K562 (cell line): ENCODE results near the gene RNFT2. TPM values are rescaled to one million over a fixed set of nuclear protein-coding genes. Genes with fewer than 3 reads are reported as not detected.

Experiments
- CBFA2T3 ChIP-seq: fragments of 450-650 bp; IDR thresholded peaks from 2 replicates; pipeline ENCODE4 v1.6.1; 2017
- CC2D1A ChIP-seq: fragments of 450-650 bp; IDR thresholded peaks from 2 replicates; pipeline ENCODE4 v1.6.1; 2017; ENCODE audit warnings: mild to moderate bottlenecking
- CCAR2 ChIP-seq: fragments of 200-400 bp; formaldehyde crosslinking; IDR thresholded peaks from 2 replicates; pipeline ENCODE4 v1.6.1; 2017; ENCODE audit warnings: mild to moderate bottlenecking, low read depth, low read length
- EP400 ChIP-seq: fragments of 450-650 bp; IDR thresholded peaks from 2 replicates; pipeline ENCODE4 v1.6.1; 2017; ENCODE audit warnings: antibody characterized with exemption, mild to moderate bottlenecking, moderate library complexity
- ERF ChIP-seq: fragments of 450-650 bp; formaldehyde crosslinking; IDR thresholded peaks from 2 replicates; pipeline ENCODE4 v1.4.0; 2020; ENCODE audit warnings: mild to moderate bottlenecking, mixed read lengths
- ETV1 ChIP-seq: fragments of 450-650 bp; conservative IDR thresholded peaks from 2 replicates; pipeline ENCODE4 v1.6.1; 2016; ENCODE audit warnings: missing genetic modification characterization, control low read depth, low read depth, missing compliant biosample characterization
- MEF2D ChIP-seq: conservative IDR thresholded peaks from 2 replicates; pipeline ENCODE4 v1.6.1; 2016; ENCODE audit warnings: low read depth, missing genetic modification characterization, missing compliant biosample characterization
- PCBP1 ChIP-seq: fragments of 200-400 bp; formaldehyde crosslinking; IDR thresholded peaks from 2 replicates; pipeline ENCODE4 v1.6.1; 2018; ENCODE audit warnings: mild to moderate bottlenecking, low read depth, low read length; ENCODE audit not compliant: poor library complexity, severe bottlenecking
- POLR2A ChIP-seq: fragments of 450-650 bp; conservative IDR thresholded peaks from 2 replicates; pipeline ENCODE4 v1.6.1; 2016
- POLR2B ChIP-seq: fragments of 450-650 bp; IDR thresholded peaks from 2 replicates; pipeline ENCODE4 v1.6.1; 2018; ENCODE audit warnings: low read depth; ENCODE audit not compliant: partially characterized antibody
- POLR3A ChIP-seq: IDR thresholded peaks from 2 replicates; pipeline ENCODE4 v1.6.1; 2011; ENCODE audit warnings: borderline replicate concordance, mild to moderate bottlenecking, moderate library complexity; ENCODE audit not compliant: insufficient read length, insufficient read depth; ENCODE audit errors: extremely low read depth
- RBM34 ChIP-seq: fragments of 200-400 bp; formaldehyde crosslinking; IDR thresholded peaks from 2 replicates; pipeline ENCODE4 v1.6.1; 2018; ENCODE audit warnings: low read length, borderline replicate concordance; ENCODE audit not compliant: insufficient read depth
- SETDB1 ChIP-seq: IDR thresholded peaks from one replicate; pipeline ENCODE4 v1.6.1; 2012; ENCODE audit warnings: low read length, control low read depth, inconsistent platforms
- TCF3 ChIP-seq: sonication (generic); formaldehyde crosslinking; IDR thresholded peaks from 2 replicates; pipeline ENCODE4 v1.4.0; 2020; ENCODE audit warnings: mild to moderate bottlenecking, missing genetic modification reagents
- ZNF146 ChIP-seq: IDR thresholded peaks from one replicate; pipeline ENCODE4 v1.6.1; 2018; ENCODE audit warnings: missing compliant biosample characterization; ENCODE audit not compliant: unreplicated experiment
- ZNF197 ChIP-seq: fragments of 200-800 bp; sonication (Bioruptor generic); IDR thresholded peaks from 2 replicates; pipeline ENCODE4 v1.6.1; 2016; ENCODE audit warnings: low read depth, missing genetic modification characterization, missing compliant biosample characterization
- ZNF24 ChIP-seq: fragments of 450-650 bp; IDR thresholded peaks from 2 replicates; pipeline ENCODE4 v1.6.1; 2016
- ZNF436 ChIP-seq: fragments of 250-450, 450-650 bp; sonication (Bioruptor Pico); formaldehyde crosslinking; IDR thresholded peaks from 2 replicates; pipeline ENCODE4 v1.7.0; 2020; ENCODE audit warnings: mild to moderate bottlenecking
- polyA plus RNA-seq, 8 experiments: library from polyadenylated mRNA; depleted of rRNA in 4 of 8; stranded (reverse) in 5 of 8; unstranded in 3 of 8; fragments of >200 nt; fragmentation: Nextera tagmentation in 2 of 8; fragmentation: Illumina TruSeq in 1 of 8; extraction: Ambion mirVana in 2 of 8; extraction: Trizol in 1 of 8; gene quantifications; 2 replicates each; pipeline versions ENCODE4 v1.2.1 to v1.2.3, GENCODE V29; 2011 to 2014; ENCODE audit warnings: inconsistent platforms in 1 of 8, missing spikeins in 1 of 8
- total RNA-seq, 7 experiments: library from RNA; depleted of rRNA in 6 of 7; stranded (reverse); fragments of >200 nt in 6 of 7; fragmentation: Illumina TruSeq in 2 of 7; extraction: Trizol in 2 of 7; gene quantifications; 2 replicates each; pipeline versions ENCODE4 v1.2.1 to v1.2.3, GENCODE V29; 2011 to 2021; ENCODE audit warnings: low replicate concordance in 1 of 7
- TF ChIP-seq, protein P1 (sequence below): fragments of 450-650 bp; IDR thresholded peaks from 2 replicates; pipeline ENCODE4 v1.6.1; 2017; ENCODE audit warnings: antibody characterized with exemption
- TF ChIP-seq, protein P2 (sequence below): fragments of 450-650 bp; formaldehyde crosslinking; IDR thresholded peaks from 2 replicates; pipeline ENCODE4 v1.4.0; 2022; ENCODE audit warnings: missing genetic modification characterization
- TF ChIP-seq, protein P3 (sequence below): fragments of 450-650 bp; conservative IDR thresholded peaks from 2 replicates; pipeline ENCODE4 v1.6.1; 2016; ENCODE audit warnings: missing genetic modification characterization, low read depth, mild to moderate bottlenecking, control low read depth, missing compliant biosample characterization
- TF ChIP-seq, protein P4 (sequence below): fragments of 450-650 bp; IDR thresholded peaks from 2 replicates; pipeline ENCODE4 v1.6.1; 2016; ENCODE audit warnings: borderline replicate concordance

RNFT2 gene
- total and polyA plus RNA-seq, 9 of the 15 experiments (the other 6 are each of a cell fraction or from before 2014, with no cell fraction given): 3.6 to 26.3 (median 9.5) TPM

DNA sequence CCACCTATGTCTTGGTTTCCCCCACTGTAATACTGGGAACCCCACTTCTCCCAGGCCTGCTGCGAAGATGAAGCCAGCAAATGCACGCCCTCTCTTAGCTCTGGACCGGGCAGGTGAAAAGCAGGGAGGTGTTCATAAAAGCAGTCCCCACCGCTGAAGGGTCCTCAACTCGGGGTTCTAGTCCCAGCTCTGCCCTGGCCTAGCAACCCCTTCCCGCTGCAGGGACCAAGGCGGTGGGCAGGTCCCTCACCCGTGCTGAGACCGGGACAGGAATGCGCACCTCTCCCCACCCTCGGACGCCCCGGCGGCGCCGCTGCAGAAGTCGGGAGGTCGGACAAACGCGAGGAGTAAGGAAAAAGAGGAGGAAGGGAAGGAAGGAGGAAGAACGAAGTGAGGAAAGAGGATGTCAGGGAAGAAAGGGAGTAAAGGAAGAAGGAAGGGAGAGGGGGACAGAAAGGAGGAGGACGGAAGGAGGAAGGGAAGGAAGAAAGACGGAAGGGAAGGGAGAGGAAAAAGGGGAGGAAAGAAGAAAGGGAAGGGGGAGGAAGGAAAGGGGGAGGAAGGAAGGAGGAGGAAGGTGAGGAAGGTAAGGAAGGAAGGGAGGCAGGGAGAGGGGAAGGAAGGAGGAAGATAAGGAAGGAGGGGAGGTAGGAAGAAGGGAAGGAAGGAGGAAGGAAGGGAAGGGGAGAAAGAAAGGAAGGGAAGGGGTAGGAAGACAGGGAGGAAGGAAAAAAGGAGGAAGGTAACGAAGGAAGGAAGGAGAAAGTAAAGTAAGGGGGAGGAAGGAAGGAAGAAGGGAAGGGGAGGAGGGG is 947 bp upstream of the RNFT2 start (continued):
- no peak for TF ChIP-seq ZNF197 (CRISPR knock-in tag)
- no peak for TF ChIP-seq ZNF436 (CRISPR knock-in tag)
- no peak for TF ChIP-seq RBM34
- no peak for TF ChIP-seq ZNF24
- TF ChIP-seq, protein P1, sequence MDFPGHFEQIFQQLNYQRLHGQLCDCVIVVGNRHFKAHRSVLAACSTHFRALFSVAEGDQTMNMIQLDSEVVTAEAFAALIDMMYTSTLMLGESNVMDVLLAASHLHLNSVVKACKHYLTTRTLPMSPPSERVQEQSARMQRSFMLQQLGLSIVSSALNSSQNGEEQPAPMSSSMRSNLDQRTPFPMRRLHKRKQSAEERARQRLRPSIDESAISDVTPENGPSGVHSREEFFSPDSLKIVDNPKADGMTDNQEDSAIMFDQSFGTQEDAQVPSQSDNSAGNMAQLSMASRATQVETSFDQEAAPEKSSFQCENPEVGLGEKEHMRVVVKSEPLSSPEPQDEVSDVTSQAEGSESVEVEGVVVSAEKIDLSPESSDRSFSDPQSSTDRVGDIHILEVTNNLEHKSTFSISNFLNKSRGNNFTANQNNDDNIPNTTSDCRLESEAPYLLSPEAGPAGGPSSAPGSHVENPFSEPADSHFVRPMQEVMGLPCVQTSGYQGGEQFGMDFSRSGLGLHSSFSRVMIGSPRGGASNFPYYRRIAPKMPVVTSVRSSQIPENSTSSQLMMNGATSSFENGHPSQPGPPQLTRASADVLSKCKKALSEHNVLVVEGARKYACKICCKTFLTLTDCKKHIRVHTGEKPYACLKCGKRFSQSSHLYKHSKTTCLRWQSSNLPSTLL: peak; percentile 69
- no peak for TF ChIP-seq POLR3A
- TF ChIP-seq POLR2A: 0 out of 2 replicates have a peak, but pooled peaks have one; percentile 31
- TF ChIP-seq, protein P2, sequence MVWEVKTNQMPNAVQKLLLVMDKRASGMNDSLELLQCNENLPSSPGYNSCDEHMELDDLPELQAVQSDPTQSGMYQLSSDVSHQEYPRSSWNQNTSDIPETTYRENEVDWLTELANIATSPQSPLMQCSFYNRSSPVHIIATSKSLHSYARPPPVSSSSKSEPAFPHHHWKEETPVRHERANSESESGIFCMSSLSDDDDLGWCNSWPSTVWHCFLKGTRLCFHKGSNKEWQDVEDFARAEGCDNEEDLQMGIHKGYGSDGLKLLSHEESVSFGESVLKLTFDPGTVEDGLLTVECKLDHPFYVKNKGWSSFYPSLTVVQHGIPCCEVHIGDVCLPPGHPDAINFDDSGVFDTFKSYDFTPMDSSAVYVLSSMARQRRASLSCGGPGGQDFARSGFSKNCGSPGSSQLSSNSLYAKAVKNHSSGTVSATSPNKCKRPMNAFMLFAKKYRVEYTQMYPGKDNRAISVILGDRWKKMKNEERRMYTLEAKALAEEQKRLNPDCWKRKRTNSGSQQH: peak; percentile 89
- no peak for TF ChIP-seq CCAR2
- peak; percentile 37; the same call in 1 of the 2 replicates for TF ChIP-seq ETV1 (tag)
- TF ChIP-seq ERF: no peak
- peak; percentile 14; the same call in 1 of the 2 replicates for TF ChIP-seq CBFA2T3
- no peak for TF ChIP-seq SETDB1
- TF ChIP-seq ZNF146: no peak
- peak; percentile 54; the same call in 1 of the 2 replicates for TF ChIP-seq MEF2D (tag)
- TF ChIP-seq, protein P3, sequence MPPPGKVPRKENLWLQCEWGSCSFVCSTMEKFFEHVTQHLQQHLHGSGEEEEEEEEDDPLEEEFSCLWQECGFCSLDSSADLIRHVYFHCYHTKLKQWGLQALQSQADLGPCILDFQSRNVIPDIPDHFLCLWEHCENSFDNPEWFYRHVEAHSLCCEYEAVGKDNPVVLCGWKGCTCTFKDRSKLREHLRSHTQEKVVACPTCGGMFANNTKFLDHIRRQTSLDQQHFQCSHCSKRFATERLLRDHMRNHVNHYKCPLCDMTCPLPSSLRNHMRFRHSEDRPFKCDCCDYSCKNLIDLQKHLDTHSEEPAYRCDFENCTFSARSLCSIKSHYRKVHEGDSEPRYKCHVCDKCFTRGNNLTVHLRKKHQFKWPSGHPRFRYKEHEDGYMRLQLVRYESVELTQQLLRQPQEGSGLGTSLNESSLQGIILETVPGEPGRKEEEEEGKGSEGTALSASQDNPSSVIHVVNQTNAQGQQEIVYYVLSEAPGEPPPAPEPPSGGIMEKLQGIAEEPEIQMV: peak; percentile 86
- TF ChIP-seq POLR2B: no peak
- TF ChIP-seq PCBP1: no peak
- 0 out of 2 replicates have a peak, but pooled peaks have one; percentile 8 for TF ChIP-seq EP400
- TF ChIP-seq TCF3 (CRISPR knock-in tag): no peak
- TF ChIP-seq, protein P4, sequence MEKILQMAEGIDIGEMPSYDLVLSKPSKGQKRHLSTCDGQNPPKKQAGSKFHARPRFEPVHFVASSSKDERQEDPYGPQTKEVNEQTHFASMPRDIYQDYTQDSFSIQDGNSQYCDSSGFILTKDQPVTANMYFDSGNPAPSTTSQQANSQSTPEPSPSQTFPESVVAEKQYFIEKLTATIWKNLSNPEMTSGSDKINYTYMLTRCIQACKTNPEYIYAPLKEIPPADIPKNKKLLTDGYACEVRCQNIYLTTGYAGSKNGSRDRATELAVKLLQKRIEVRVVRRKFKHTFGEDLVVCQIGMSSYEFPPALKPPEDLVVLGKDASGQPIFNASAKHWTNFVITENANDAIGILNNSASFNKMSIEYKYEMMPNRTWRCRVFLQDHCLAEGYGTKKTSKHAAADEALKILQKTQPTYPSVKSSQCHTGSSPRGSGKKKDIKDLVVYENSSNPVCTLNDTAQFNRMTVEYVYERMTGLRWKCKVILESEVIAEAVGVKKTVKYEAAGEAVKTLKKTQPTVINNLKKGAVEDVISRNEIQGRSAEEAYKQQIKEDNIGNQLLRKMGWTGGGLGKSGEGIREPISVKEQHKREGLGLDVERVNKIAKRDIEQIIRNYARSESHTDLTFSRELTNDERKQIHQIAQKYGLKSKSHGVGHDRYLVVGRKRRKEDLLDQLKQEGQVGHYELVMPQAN: peak; percentile 83
- TF ChIP-seq CC2D1A: 0 out of 2 replicates have a peak, but pooled peaks have one; percentile 29
